ENCODE measurements around the gene CCL23. TPM values are rescaled to one million over a fixed set of nuclear protein-coding genes. Genes with fewer than 3 reads are reported as not detected.

The CCL23 gene
- total RNA-seq, 1 experiment from 2014 or later = not detected

GRCh38 chr17:35972066-35972465 is 45.7 kb downstream of the CCL23 start:
- CTCF ChIA-PET = interaction anchor here (0.6 kb wide), 1 partner anchor 97 kb away, joined by 3 read pairs; no protein-coding TSS in a partner anchor
- Histone ChIP-seq H3K9me2 (replicated peaks; ENCODE audit: low read length) (no peaks in the 10 kb centered on the region), H3K79me2 (ENCODE audit: low read length) (no peaks in the 10 kb centered on the region), H2AFZ (ENCODE audit: low read length) (no peak overlapping the region), H3K4me3 (ENCODE audit: low read length) (no peak overlapping the region), H3K4me1 (ENCODE audit: insufficient read depth, low read length) (no peaks in the 10 kb centered on the region), H3K9ac (ENCODE audit: low read length) (no peak overlapping the region), H3K36me3 (ENCODE audit: low read depth, low read length) (no peaks in the 10 kb centered on the region), H3K4me2 (ENCODE audit: low read length) (no peak overlapping the region), H4K20me1 (ENCODE audit: low read length) (no peaks in the 10 kb centered on the region), H3K9me3 (ENCODE audit: low read length) (no peaks in the 10 kb centered on the region), H3K27ac (ENCODE audit: low read length) (no peak overlapping the region), H3F3A (ENCODE audit: low read length, unreplicated experiment) (no peaks in the 10 kb centered on the region), H3K27me3 (ENCODE audit: low read length) (no peaks in the 10 kb centered on the region)
- no peak for DNase-seq
- no peak for ATAC-seq
- TF ChIP-seq EZH2phosphoT487 (IDR thresholded peaks at IDR 0.05; ENCODE audit: borderline replicate concordance, low read length) (no peak), EZH2 (IDR thresholded peaks at IDR 0.05; ENCODE audit: low read length, unreplicated experiment) (no peak), CTCF (conservative IDR thresholded peaks at IDR 0.05; ENCODE audit: low read depth, low read length) (no peak)
- BruUV-seq (replicated peaks) = no TSS peak
- POLR2A ChIA-PET (ENCODE audit: unreplicated experiment) = no interaction called here
- intact Hi-C loops (cut with micrococcal nuclease) = no loop called here

GRCh38 chr17:35969558-35970380 is 48.0 kb downstream of the CCL23 start:
- Histone ChIP-seq H3K4me3 (ENCODE audit: low read length) (no peak overlapping the region), H3K4me2 (ENCODE audit: low read length) (no peak overlapping the region), H3K9me3 (ENCODE audit: low read length) (no peaks in the 10 kb centered on the region), H4K20me1 (ENCODE audit: low read length) (no peaks in the 10 kb centered on the region), H3F3A (ENCODE audit: low read length, unreplicated experiment) (no peaks in the 10 kb centered on the region), H3K79me2 (ENCODE audit: low read length) (no peaks in the 10 kb centered on the region), H3K27me3 (ENCODE audit: low read length) (no peaks in the 10 kb centered on the region), H3K27ac (ENCODE audit: low read length) (no peak overlapping the region), H2AFZ (ENCODE audit: low read length) (no peak overlapping the region), H3K9me2 (replicated peaks; ENCODE audit: low read length) (no peaks in the 10 kb centered on the region), H3K36me3 (ENCODE audit: low read depth, low read length) (no peaks in the 10 kb centered on the region), H3K9ac (ENCODE audit: low read length) (no peak overlapping the region), H3K4me1 (ENCODE audit: insufficient read depth, low read length) (no peaks in the 10 kb centered on the region)
- intact Hi-C loops (cut with micrococcal nuclease) = loop anchor here (1.0 to 5.0 kb wide), 3 partner anchors 38 to 513 kb away; no protein-coding TSS in a partner anchor
- no peak for TF ChIP-seq EZH2 (IDR thresholded peaks at IDR 0.05; ENCODE audit: low read length, unreplicated experiment)
- TF ChIP-seq EZH2phosphoT487 (IDR thresholded peaks at IDR 0.05; ENCODE audit: borderline replicate concordance, low read length) = no peak
- peak; percentile 79 for TF ChIP-seq CTCF (conservative IDR thresholded peaks at IDR 0.05; ENCODE audit: low read depth, low read length)
- ChIA-PET POLR2A (ENCODE audit: unreplicated experiment) (no interaction called here), CTCF (interaction anchor here (0.6 kb wide), 3 partner anchors 99 to 213 kb away, joined by 3 to 4 read pairs (median 3); no protein-coding TSS in a partner anchor)
- BruUV-seq (replicated peaks) = no TSS peak
- peak; percentile 70 for ATAC-seq
- DNase-seq = peak; percentile 81

- POLR2A ChIA-PET (ENCODE audit: unreplicated experiment) = no interaction called here
- no peak overlapping the region for H3K4me3 ChIP-seq (ENCODE audit: low read length)
- no peaks in the 10 kb centered on the region for H3K79me2 ChIP-seq (ENCODE audit: low read length)
- ATAC-seq (no peak), DNase-seq (no peak)
- intact Hi-C loops (cut with micrococcal nuclease) = loop anchor here (1.0 to 5.0 kb wide), 3 partner anchors 39 to 514 kb away; no protein-coding TSS in a partner anchor
- H3K36me3 ChIP-seq (ENCODE audit: low read depth, low read length) = no peaks in the 10 kb centered on the region
- no peak overlapping the region for H3K27ac ChIP-seq (ENCODE audit: low read length)
- H3K9me3 ChIP-seq (ENCODE audit: low read length) = no peaks in the 10 kb centered on the region
- H3K4me1 ChIP-seq (ENCODE audit: insufficient read depth, low read length) = no peaks in the 10 kb centered on the region
- no peak overlapping the region for H2AFZ ChIP-seq (ENCODE audit: low read length)
- BruUV-seq (replicated peaks) = no TSS peak
- no peaks in the 10 kb centered on the region for H4K20me1 ChIP-seq (ENCODE audit: low read length)
- no peaks in the 10 kb centered on the region for H3K9me2 ChIP-seq (replicated peaks; ENCODE audit: low read length)
- TF ChIP-seq EZH2 (IDR thresholded peaks at IDR 0.05; ENCODE audit: low read length, unreplicated experiment) (no peak), EZH2phosphoT487 (IDR thresholded peaks at IDR 0.05; ENCODE audit: borderline replicate concordance, low read length) (no peak), CTCF (conservative IDR thresholded peaks at IDR 0.05; ENCODE audit: low read depth, low read length) (no peak)
- CTCF ChIA-PET = no interaction called here
- no peak overlapping the region for H3K9ac ChIP-seq (ENCODE audit: low read length)
- H3F3A ChIP-seq (ENCODE audit: low read length, unreplicated experiment) = no peaks in the 10 kb centered on the region
- no peak overlapping the region for H3K4me2 ChIP-seq (ENCODE audit: low read length)
- no peaks in the 10 kb centered on the region for H3K27me3 ChIP-seq (ENCODE audit: low read length)
Observed at GRCh38 chr17:35968520-35969054, 49.2 kb downstream of the CCL23 start.
